Brain microvascular endothelial cell (primary cell): ENCODE results near the gene SLC27A2.

Source experiments
- DNase-seq: peaks from one replicate; pipeline ENCODE4 v3.0.0-alpha.2; 2020
- H3K27ac ChIP-seq: fragments of 250-450 bp; sonication (Bioruptor Pico); 2 replicates; pipeline ENCODE4 v1.5.1; 2020; ENCODE audit warnings: mild to moderate bottlenecking, moderate library complexity
- H3K27me3 ChIP-seq: fragments of 250-450 bp; sonication (Bioruptor Pico); replicated peaks from 2 replicates; pipeline ENCODE4 v1.5.1; 2020; ENCODE audit warnings: mild to moderate bottlenecking
- H3K36me3 ChIP-seq: fragments of 250-450 bp; sonication (Bioruptor Pico); replicated peaks from 2 replicates; pipeline ENCODE4 v1.5.1; 2020; ENCODE audit warnings: mild to moderate bottlenecking
- H3K4me3 ChIP-seq: 2 replicates; pipeline ENCODE4 v1.5.1; 2011; ENCODE audit warnings: low read depth, mild to moderate bottlenecking, control low read depth, low read length, moderate library complexity
- CTCF ChIP-seq: IDR thresholded peaks from 2 replicates; pipeline ENCODE4 v1.5.1; 2011; ENCODE audit warnings: low read depth, mild to moderate bottlenecking, moderate library complexity, low read length, control low read depth, inconsistent platforms; ENCODE audit errors: missing control alignments
- in situ Hi-C: cut with HindIII; loops from 2 replicates; pipeline ENCODE4 v1.10.0; 2017; ENCODE audit warnings: low sequenced_read_pairs, low pct_ligation_motif_present

SLC27A2 gene

GRCh38 chr15:50225938-50226337 lies 43.9 kb downstream of the SLC27A2 start:
- Histone ChIP-seq H3K27me3 (no peaks in the 10 kb centered on the region), H3K27ac (no peak overlapping the region), H3K36me3 (no peaks in the 10 kb centered on the region), H3K4me3 (no peak overlapping the region)
- DNase-seq, result no peak
- no peak for TF ChIP-seq CTCF
- in situ Hi-C loops, result no loop called here

DNA sequence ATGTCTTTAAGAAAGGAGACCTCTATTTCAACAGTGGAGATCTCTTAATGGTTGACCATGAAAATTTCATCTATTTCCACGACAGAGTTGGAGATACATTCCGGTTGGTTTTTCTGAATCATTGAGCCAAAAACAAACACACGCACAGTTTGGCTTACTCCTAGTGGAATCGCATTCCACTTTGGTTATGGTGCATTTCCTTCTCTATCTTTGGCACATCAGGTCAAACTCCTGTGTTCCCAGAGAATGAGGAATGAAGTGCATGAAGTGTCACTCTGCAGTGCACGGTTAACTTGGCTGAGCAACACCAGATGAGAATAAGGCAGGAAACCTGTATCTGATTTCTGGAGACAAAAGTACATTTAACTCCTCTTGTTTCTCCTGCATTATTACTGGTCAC lies 45.1 kb downstream of the SLC27A2 start:
- no peaks in the 10 kb centered on the region for H3K27me3 ChIP-seq
- no peak overlapping the region for H3K4me3 ChIP-seq
- no peak overlapping the region for H3K27ac ChIP-seq
- in situ Hi-C loops, result no loop called here
- TF ChIP-seq CTCF, result no peak
- peak; percentile 65 for DNase-seq
- no peaks in the 10 kb centered on the region for H3K36me3 ChIP-seq

DNA sequence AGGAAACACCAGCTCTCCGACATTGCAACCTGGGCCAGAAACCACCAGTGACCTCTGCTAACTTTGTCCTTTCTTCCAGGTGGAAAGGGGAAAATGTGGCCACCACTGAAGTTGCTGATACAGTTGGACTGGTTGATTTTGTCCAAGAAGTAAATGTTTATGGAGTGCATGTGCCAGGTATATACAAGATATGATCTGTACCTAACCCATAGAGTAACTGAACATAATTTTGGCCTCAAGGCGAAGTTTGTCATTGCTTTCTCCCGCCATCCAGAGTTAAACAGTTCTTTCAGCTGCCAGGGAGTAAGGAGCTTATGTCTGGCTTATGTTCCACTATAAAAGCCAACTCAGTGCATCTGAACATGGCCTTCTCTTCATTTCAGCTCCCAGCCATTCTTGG lies 46.9 kb downstream of the SLC27A2 start:
- Histone ChIP-seq H3K27ac (no peak overlapping the region), H3K27me3 (no peaks in the 10 kb centered on the region), H3K36me3 (no peaks in the 10 kb centered on the region), H3K4me3 (no peak overlapping the region)
- TF ChIP-seq CTCF, result no peak
- DNase-seq, result no peak
- in situ Hi-C loops, result no loop called here

DNA sequence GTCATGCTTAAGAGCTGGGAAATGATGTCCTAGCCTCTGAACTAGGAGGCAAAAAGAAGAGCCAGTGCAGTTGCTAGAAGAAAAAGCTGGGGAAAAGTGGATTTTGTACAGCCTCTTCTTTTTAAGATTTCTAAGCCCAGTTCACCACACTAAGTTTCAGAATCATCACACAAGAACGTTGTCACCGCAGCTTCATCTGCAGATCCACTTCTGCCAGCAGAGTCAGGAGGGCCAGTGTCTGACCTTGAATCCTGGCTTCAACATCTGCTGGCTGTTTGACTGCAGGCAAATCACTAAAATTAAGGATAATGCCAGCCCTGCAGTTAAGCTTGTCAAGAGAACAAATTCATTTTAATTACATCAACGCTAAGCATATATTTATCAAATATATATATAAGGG lies 47.3 kb downstream of the SLC27A2 start:
- no peak for TF ChIP-seq CTCF
- in situ Hi-C loops, result no loop called here
- Histone ChIP-seq H3K27me3 (no peaks in the 10 kb centered on the region), H3K4me3 (no peak overlapping the region), H3K36me3 (no peaks in the 10 kb centered on the region), H3K27ac (no peak overlapping the region)
- peak; percentile 26 for DNase-seq

DNA sequence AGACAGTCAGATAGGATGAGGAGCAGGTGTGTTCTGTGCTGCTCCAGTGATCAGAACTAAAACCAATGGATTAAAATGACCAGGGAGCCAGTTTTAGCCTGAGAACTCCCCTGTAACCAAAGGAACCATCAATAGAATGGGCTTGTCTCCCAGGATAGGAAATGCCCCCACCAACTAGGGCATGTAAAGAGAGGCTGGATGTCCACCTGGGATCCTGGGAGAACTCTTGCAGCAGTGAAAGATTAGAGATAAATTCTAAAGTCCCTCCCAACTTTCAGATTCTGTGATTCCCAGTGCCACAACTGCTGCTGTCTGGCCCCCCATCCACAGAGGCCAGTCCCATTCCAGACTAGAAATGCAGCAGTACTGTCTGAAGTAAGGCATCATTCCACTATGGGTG lies 49.8 kb downstream of the SLC27A2 start:
- TF ChIP-seq CTCF, result no peak

GRCh38 chr15:50232791-50233190 lies 50.8 kb downstream of the SLC27A2 start:
- in situ Hi-C loops, result no loop called here
- no peaks in the 10 kb centered on the region for H3K36me3 ChIP-seq
- H3K4me3 ChIP-seq, result no peak overlapping the region
- no peak for TF ChIP-seq CTCF
- H3K27me3 ChIP-seq, result no peaks in the 10 kb centered on the region
- DNase-seq, result no peak
- no peak overlapping the region for H3K27ac ChIP-seq

More for the DNA sequence above, 49.8 kb downstream of the SLC27A2 start:
- no peaks in the 10 kb centered on the region for H3K27me3 ChIP-seq
- H3K4me3 ChIP-seq, result no peak overlapping the region
- no peak overlapping the region for H3K27ac ChIP-seq
- no peaks in the 10 kb centered on the region for H3K36me3 ChIP-seq
- in situ Hi-C loops, result no loop called here
- no peak for DNase-seq
